Endothelial cell of umbilical vein (primary cell): ENCODE results near the gene RIPK4. TPM values are rescaled to one million over a fixed set of nuclear protein-coding genes. Genes with fewer than 3 reads are reported as not detected.

Experiments used
- BruUV-seq: library from RNA; stranded (reverse); fragments of 400-500 nt; replicated peaks from 2 replicates; lab custom pipeline; 2021; lab: Mats Ljungman, UMichigan
- CTCF ChIA-PET: fragments of 300-600, 350-600 bp; sonication (Branson Sonifier 250); formaldehyde crosslinking; loops from one replicate; lab custom pipeline; 2021; ENCODE audit warnings: antibody characterized with exemption, inconsistent platforms; lab: Charles Lee
- POLR2A ChIA-PET: fragments of 300-600, 350-600 bp; sonication (Branson Sonifier 250); formaldehyde crosslinking; loops from one replicate; lab custom pipeline; 2021; ENCODE audit warnings: antibody characterized with exemption, inconsistent platforms; lab: Charles Lee
- DNase-seq: peaks from one replicate; pipeline ENCODE4 v3.0.0-alpha.2; 2011; ENCODE audit warnings: low read depth, low spot score
- FAIRE-seq: peaks from 2 replicates; lab custom pipeline; 2011; peaks lifted over from hg19 to GRCh38; lab: Jason Lieb, UNC
- H2AFZ ChIP-seq: 2 replicates; pipeline ENCODE4 v1.6.0; 2012; ENCODE audit warnings: low read depth, low read length, control low read depth, inconsistent platforms
- H3K27ac ChIP-seq: 2 replicates; pipeline ENCODE4 v1.5.1; 2011; ENCODE audit warnings: low read depth, mild to moderate bottlenecking, control low read depth, low read length, moderate library complexity; ENCODE audit not compliant: insufficient read depth
- H3K27me3 ChIP-seq, 2 experiments: 2 replicates each; pipeline versions ENCODE4 v1.6.0 to v1.6.1; 2011; ENCODE audit warnings: low read length in 2 of 2, mixed read lengths in 1 of 2; ENCODE audit not compliant: control insufficient read depth in 2 of 2, insufficient read depth in 2 of 2
- H3K36me3 ChIP-seq, 2 experiments: 2 replicates in 1 of 2; 3 replicates in 1 of 2; pipeline ENCODE4 v1.5.1; 2011; ENCODE audit warnings: low read length in 2 of 2, mild to moderate bottlenecking in 1 of 2, moderate library complexity in 1 of 2; ENCODE audit not compliant: control insufficient read depth in 2 of 2, insufficient read depth in 2 of 2; ENCODE audit errors: extremely low read depth in 1 of 2
- H3K4me1 ChIP-seq: 3 replicates; pipeline ENCODE4 v1.5.1; 2011; ENCODE audit warnings: mild to moderate bottlenecking, low read length; ENCODE audit not compliant: control insufficient read depth, insufficient read depth; ENCODE audit errors: extremely low read depth
- H3K4me2 ChIP-seq: 2 replicates; pipeline ENCODE4 v1.6.1; 2011; ENCODE audit warnings: low read length, control low read depth, mixed read lengths; ENCODE audit not compliant: insufficient read depth
- H3K4me3 ChIP-seq, 3 experiments: fragments of 200-600 bp in 1 of 3; sonication (generic), shearing (Covaris generic) in 1 of 3; replicated peaks in 1 of 3; 2 replicates each; pipeline ENCODE4 v1.5.1; 2011 to 2016; ENCODE audit warnings: control low read depth in 3 of 3, low read length in 3 of 3, mild to moderate bottlenecking in 2 of 3, inconsistent platforms in 1 of 3, low read depth in 1 of 3, moderate library complexity in 1 of 3; ENCODE audit not compliant: insufficient read depth in 1 of 3
- H3K79me2 ChIP-seq: 2 replicates; pipeline ENCODE4 v1.6.0; 2012; ENCODE audit warnings: low read length, inconsistent platforms; ENCODE audit not compliant: control insufficient read depth, insufficient read depth
- H3K9ac ChIP-seq: replicated peaks from 2 replicates; pipeline ENCODE3; 2011; ENCODE audit warnings: low read length, control low read depth; ENCODE audit not compliant: insufficient read depth; ENCODE audit errors: extremely low read depth
- H3K9me1 ChIP-seq: replicated peaks from 3 replicates; pipeline ENCODE4 v1.6.0; 2011; ENCODE audit warnings: mild to moderate bottlenecking, low read length; ENCODE audit not compliant: control insufficient read depth, insufficient read depth; ENCODE audit errors: extremely low read depth
- H3K9me3 ChIP-seq: replicated peaks from 2 replicates; pipeline ENCODE4 v1.5.1; 2012; ENCODE audit warnings: low read length, inconsistent platforms; ENCODE audit not compliant: control insufficient read depth, insufficient read depth
- H4K20me1 ChIP-seq: replicated peaks from 2 replicates; pipeline ENCODE3; 2011; ENCODE audit warnings: mild to moderate bottlenecking, low read length; ENCODE audit not compliant: control insufficient read depth, insufficient read depth; ENCODE audit errors: extremely low read depth
- EZH2 ChIP-seq: IDR thresholded peaks from 2 replicates; pipeline ENCODE4 v1.6.1; 2012; ENCODE audit warnings: borderline replicate concordance, low read depth, mild to moderate bottlenecking, moderate library complexity, low read length, inconsistent platforms; ENCODE audit not compliant: severe bottlenecking
- dilution Hi-C: fragments of 300-500 bp; cut with MboI; formaldehyde crosslinking; loops from one replicate; pipeline ENCODE4 v1.15.0; 2019; ENCODE audit warnings: low sequenced_read_pairs; ENCODE audit not compliant: extremely low pct_ligation_motif_present
- intact Hi-C: fragments of 100-400 bp; cut with micrococcal nuclease; formaldehyde crosslinking; loops from one replicate; pipeline ENCODE4 v1.10.0; 2022
- polyA plus RNA-seq, 4 experiments: library from polyadenylated mRNA; depleted of rRNA in 3 of 4; stranded (reverse) in 3 of 4; unstranded in 1 of 4; fragments of >200 nt; gene quantifications; 2 replicates each; pipeline versions ENCODE4 v1.2.1 to v1.2.3, GENCODE V29; 2011 to 2012; ENCODE audit warnings: missing spikeins in 1 of 4
- total RNA-seq: library from RNA; stranded (reverse); gene quantifications from 2 replicates; pipeline ENCODE4 v1.2.3, GENCODE V29; 2021
- TF ChIP-seq, protein P1 (sequence below), 2 donors: IDR thresholded peaks; 1 replicate in 1 of 2; 2 replicates in 1 of 2; pipeline ENCODE4 v1.5.1; 2011; ENCODE audit warnings: low read length in 2 of 2, mild to moderate bottlenecking in 2 of 2, moderate library complexity in 2 of 2, control low read depth in 1 of 2, inconsistent platforms in 1 of 2, low read depth in 1 of 2; ENCODE audit not compliant: insufficient read depth in 1 of 2; ENCODE audit errors: extremely low read depth in 1 of 2

The RIPK4 gene
- total and polyA plus RNA-seq, 2 donors (not counting 3 experiments of a cell fraction or from before 2014, with no cell fraction given): not detected

DNA sequence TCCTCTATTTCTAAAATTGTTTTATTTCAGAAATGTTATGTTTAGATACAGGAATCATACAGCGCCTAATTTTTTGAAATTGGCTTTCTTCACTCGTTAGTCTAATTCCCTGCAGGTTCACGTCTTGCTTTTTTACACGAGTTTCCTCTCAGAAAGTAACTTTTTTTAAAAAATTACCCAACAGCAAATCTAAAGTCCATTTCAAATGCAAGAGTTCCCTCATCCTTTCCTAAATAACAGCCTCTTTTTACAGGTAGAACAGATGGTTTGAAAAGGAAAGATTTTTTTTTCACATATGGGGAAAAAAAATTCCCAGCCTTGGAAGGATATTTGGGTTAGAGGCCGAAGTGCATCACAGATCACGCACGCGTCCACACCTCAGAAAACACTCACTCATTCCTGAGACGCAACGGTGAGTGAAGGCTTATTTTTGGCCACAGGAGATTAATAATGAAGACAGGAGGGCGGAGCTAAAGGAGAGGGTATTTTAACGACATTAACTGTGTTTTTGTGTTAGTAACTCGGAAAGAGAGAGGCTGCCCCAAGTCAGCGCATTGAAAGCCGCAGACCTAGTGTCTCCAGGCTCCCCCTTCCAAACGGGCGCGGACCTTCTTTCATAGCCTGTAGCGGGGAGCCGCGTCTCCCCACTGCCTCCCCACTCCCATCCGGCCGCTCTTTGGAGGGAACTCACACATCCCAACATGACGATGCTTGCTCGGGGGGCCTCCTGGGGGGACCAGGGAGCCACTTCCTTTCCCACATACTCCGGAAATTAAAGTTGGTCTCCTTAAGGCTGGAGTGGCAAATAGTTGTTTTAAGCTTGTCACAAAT, 969 bp upstream of the RIPK4 start:
- H3K9me3 ChIP-seq: no peaks in the 10 kb centered on the region
- no TSS peak for BruUV-seq
- no peak overlapping the region for H3K27ac ChIP-seq
- no peaks in the 10 kb centered on the region for H3K79me2 ChIP-seq
- H4K20me1 ChIP-seq: no peaks in the 10 kb centered on the region
- H3K36me3 ChIP-seq: no peaks in the 10 kb centered on the region
- dilution Hi-C loops: no loop called here
- TF ChIP-seq EZH2: peak; percentile 69
- TF ChIP-seq, protein P1, sequence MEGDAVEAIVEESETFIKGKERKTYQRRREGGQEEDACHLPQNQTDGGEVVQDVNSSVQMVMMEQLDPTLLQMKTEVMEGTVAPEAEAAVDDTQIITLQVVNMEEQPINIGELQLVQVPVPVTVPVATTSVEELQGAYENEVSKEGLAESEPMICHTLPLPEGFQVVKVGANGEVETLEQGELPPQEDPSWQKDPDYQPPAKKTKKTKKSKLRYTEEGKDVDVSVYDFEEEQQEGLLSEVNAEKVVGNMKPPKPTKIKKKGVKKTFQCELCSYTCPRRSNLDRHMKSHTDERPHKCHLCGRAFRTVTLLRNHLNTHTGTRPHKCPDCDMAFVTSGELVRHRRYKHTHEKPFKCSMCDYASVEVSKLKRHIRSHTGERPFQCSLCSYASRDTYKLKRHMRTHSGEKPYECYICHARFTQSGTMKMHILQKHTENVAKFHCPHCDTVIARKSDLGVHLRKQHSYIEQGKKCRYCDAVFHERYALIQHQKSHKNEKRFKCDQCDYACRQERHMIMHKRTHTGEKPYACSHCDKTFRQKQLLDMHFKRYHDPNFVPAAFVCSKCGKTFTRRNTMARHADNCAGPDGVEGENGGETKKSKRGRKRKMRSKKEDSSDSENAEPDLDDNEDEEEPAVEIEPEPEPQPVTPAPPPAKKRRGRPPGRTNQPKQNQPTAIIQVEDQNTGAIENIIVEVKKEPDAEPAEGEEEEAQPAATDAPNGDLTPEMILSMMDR (IDR thresholded peaks at IDR 0.05; ENCODE audit: extremely low read depth in 1 of 2, insufficient read depth in 1 of 2, low read depth in 1 of 2, low read length in 2 of 2): no peak
- no peak for FAIRE-seq
- no peaks in the 10 kb centered on the region for H3K9me1 ChIP-seq
- no peak overlapping the region for H3K4me3 ChIP-seq
- H3K27me3 ChIP-seq: peaks cover 83 to 93% of the 10 kb centered on the region in 2 experiments
- intact Hi-C loops: no loop called here
- H3K9ac ChIP-seq: no peak overlapping the region
- no peaks in the 10 kb centered on the region for H3K4me1 ChIP-seq
- ChIA-PET CTCF (interaction anchor here (0.9 to 3.1 kb wide), 7 partner anchors 9 to 484 kb away, joined by 3 to 15 read pairs (median 9); no protein-coding TSS in a partner anchor), POLR2A (interaction anchor here (0.7 kb wide), 1 partner anchor 160 kb away, joined by 3 read pairs; no protein-coding TSS in a partner anchor)
- DNase-seq: no peak
- no peak overlapping the region for H3K4me2 ChIP-seq
- H2AFZ ChIP-seq: no peak overlapping the region
